Glutamatergic neuron (in vitro differentiated cells): ENCODE results near the gene MED19. TPM values are rescaled to one million over a fixed set of nuclear protein-coding genes. Genes with fewer than 3 reads are reported as not detected.
A peak's percentile ranks its signal among the peaks of the same experiment; 100 is the strongest.

Source experiments
- DNase-seq: peaks from one replicate; pipeline ENCODE4 v3.0.0; 2022
- H3K27ac Mint-ChIP-seq: one replicate; pipeline ENCODE4 v1.8.0; 2020; ENCODE audit warnings: mild to moderate bottlenecking, mixed read lengths, inconsistent platforms; ENCODE audit not compliant: unreplicated experiment
- H3K27me3 Mint-ChIP-seq: one replicate; pipeline ENCODE4 v1.8.0; 2020; ENCODE audit warnings: mild to moderate bottlenecking, moderate library complexity, mixed read lengths, inconsistent platforms; ENCODE audit not compliant: unreplicated experiment
- H3K36me3 Mint-ChIP-seq: one replicate; pipeline ENCODE4 v1.8.0; 2020; ENCODE audit warnings: mild to moderate bottlenecking, mixed read lengths, inconsistent platforms; ENCODE audit not compliant: unreplicated experiment
- H3K4me1 Mint-ChIP-seq: one replicate; pipeline ENCODE4 v1.8.0; 2020; ENCODE audit warnings: mild to moderate bottlenecking, low read depth, mixed read lengths, inconsistent platforms; ENCODE audit not compliant: unreplicated experiment
- H3K4me3 Mint-ChIP-seq: one replicate; pipeline ENCODE4 v1.8.0; 2020; ENCODE audit warnings: mild to moderate bottlenecking, mixed read lengths, inconsistent platforms; ENCODE audit not compliant: unreplicated experiment
- H3K9me3 Mint-ChIP-seq: one replicate; pipeline ENCODE4 v1.8.0; 2020; ENCODE audit warnings: mild to moderate bottlenecking, moderate library complexity, mixed read lengths, inconsistent platforms; ENCODE audit not compliant: unreplicated experiment
- long read RNA-seq: library from polyadenylated mRNA; unstranded; transcript quantifications from one replicate; pipeline ENCODE4 v2.0.0, GENCODE V29; 2020; ENCODE audit not compliant: unreplicated experiment
- total RNA-seq: library from RNA; stranded (reverse); fragmentation: NEBNext Ultra II Directional; extraction: Animal tissue kit (Norgen Biotek cat#: 25700); gene quantifications from one replicate; pipeline ENCODE4 v1.2.1, GENCODE V29; 2021; ENCODE audit not compliant: unreplicated experiment
- TF ChIP-seq, protein P1 (sequence below): fragments of 200-600 bp; sonication (generic); IDR thresholded peaks from one replicate; pipeline ENCODE4 v1.5.0; 2021; ENCODE audit not compliant: partially characterized antibody, unreplicated experiment

The MED19 gene, protein sequence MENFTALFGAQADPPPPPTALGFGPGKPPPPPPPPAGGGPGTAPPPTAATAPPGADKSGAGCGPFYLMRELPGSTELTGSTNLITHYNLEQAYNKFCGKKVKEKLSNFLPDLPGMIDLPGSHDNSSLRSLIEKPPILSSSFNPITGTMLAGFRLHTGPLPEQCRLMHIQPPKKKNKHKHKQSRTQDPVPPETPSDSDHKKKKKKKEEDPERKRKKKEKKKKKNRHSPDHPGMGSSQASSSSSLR
- total RNA-seq = 30.9 TPM
- long read RNA-seq, transcript MED19-202 (5 exons, 1,203 nt) = major isoform, 23 of 40 reads
- long read RNA-seq, partial matches to known transcripts = 7 of 40 reads
- long read RNA-seq, other reads (novel, unspliced or antisense) = 4 of 40 reads

DNA sequence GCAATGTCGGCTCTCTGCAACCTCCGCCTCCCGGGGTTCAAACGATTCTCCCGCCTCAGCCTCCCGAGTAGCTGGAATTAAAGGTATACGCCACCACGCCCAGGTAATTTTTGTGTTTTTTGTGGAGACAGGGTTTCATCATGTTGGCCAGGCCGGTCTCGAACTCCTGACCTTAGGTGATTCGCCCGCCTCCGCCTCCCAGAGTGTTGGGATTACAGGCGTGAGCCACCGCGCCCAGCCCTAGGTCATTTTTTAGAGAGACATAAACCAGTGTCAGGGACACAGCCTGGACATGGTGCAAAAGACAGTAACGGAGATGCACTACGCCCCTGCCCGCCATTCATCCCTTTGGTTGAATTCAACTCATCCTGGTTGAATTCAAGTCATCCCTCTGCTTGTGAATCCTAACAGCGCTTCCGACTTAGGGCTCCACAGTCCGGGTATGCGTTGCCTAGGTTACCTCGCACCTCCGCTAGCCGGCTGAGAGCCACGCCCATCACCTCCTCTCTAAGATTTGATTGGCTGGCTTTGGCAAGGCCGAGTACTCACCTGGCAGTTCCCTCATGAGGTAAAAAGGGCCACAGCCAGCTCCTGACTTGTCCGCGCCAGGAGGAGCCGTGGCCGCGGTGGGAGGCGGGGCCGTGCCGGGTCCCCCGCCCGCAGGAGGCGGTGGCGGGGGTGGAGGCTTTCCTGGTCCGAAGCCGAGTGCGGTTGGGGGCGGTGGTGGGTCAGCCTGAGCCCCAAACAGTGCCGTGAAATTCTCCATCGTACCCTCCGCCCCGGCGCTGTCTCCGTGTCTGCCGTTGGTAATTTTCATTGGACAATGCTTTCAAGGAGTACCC, at the start of gene MED19:
TSS of gene MED19 (minus strand) at position 802 of the 842 bp plus-strand sequence. CDS start at position 766, 36 bp downstream.
- Mint-ChIP-seq H3K4me3 (peak within 1 kb of the TSS; percentile 99), H3K27me3 (peaks cover 2% of the 10 kb centered on the region), H3K9me3 (peaks cover 2% of the 10 kb centered on the region), H3K36me3 (no peaks in the 10 kb centered on the region), H3K27ac (peak within 1 kb of the TSS; percentile 95), H3K4me1 (peaks cover 16% of the 10 kb centered on the region)
- TF ChIP-seq, protein P1, sequence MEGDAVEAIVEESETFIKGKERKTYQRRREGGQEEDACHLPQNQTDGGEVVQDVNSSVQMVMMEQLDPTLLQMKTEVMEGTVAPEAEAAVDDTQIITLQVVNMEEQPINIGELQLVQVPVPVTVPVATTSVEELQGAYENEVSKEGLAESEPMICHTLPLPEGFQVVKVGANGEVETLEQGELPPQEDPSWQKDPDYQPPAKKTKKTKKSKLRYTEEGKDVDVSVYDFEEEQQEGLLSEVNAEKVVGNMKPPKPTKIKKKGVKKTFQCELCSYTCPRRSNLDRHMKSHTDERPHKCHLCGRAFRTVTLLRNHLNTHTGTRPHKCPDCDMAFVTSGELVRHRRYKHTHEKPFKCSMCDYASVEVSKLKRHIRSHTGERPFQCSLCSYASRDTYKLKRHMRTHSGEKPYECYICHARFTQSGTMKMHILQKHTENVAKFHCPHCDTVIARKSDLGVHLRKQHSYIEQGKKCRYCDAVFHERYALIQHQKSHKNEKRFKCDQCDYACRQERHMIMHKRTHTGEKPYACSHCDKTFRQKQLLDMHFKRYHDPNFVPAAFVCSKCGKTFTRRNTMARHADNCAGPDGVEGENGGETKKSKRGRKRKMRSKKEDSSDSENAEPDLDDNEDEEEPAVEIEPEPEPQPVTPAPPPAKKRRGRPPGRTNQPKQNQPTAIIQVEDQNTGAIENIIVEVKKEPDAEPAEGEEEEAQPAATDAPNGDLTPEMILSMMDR = no peak
- DNase-seq = peak; percentile 80

DNA sequence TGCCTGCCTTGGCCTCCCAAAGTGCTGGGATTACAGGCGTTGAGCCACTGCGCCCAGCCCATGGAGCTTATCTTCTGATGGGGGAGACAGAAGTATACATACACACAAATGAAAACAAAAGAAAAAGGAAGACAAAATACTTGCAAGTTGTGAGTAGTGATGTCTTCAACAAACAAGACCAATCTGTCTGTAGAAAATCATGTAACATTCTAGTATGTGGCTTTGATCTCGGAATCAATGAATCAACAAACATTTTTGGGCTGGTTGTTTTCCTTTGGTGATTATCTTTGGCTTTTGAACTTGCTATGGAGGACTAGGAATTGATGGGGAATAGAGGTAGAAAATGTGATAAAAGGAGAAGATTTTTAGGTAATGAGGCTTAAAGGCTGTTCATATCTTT, 46.2 kb upstream of the MED19 start:
- no peak overlapping the region for H3K27ac Mint-ChIP-seq
- DNase-seq = no peak
- peaks cover 8% of the 10 kb centered on the region for H3K9me3 Mint-ChIP-seq
- H3K4me3 Mint-ChIP-seq = peak overlapping the region; percentile 13
- TF ChIP-seq, protein P1 = no peak
- H3K27me3 Mint-ChIP-seq = peaks cover 3% of the 10 kb centered on the region
- peaks cover 3% of the 10 kb centered on the region for H3K4me1 Mint-ChIP-seq
- no peaks in the 10 kb centered on the region for H3K36me3 Mint-ChIP-seq

DNA sequence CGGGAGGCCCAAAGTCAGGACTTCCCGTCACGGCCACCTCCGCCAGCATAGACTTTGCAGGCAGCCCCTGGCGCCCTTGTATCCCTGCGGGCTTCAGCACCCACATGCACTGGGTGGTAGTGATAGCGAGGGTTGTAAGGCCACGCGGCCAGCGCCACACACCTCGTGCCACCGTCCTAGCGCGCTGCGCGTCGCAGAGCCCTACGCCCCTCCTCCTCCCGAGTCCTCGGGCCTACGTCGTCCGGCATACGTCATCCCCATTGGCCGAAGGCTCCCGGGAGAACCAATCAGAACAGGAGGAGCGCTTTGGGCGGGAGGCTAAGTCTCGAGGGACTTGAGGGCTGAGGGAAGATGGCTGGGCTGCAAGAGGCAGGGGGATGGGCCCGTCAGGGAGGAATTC, 40.9 kb upstream of the MED19 start:
- H3K4me3 Mint-ChIP-seq = no peak overlapping the region
- peaks cover 3% of the 10 kb centered on the region for H3K9me3 Mint-ChIP-seq
- H3K4me1 Mint-ChIP-seq = peaks cover 2% of the 10 kb centered on the region
- TF ChIP-seq, protein P1 = no peak
- DNase-seq = no peak
- no peak overlapping the region for H3K27ac Mint-ChIP-seq
- H3K27me3 Mint-ChIP-seq = peaks cover 5% of the 10 kb centered on the region
- no peaks in the 10 kb centered on the region for H3K36me3 Mint-ChIP-seq

DNA sequence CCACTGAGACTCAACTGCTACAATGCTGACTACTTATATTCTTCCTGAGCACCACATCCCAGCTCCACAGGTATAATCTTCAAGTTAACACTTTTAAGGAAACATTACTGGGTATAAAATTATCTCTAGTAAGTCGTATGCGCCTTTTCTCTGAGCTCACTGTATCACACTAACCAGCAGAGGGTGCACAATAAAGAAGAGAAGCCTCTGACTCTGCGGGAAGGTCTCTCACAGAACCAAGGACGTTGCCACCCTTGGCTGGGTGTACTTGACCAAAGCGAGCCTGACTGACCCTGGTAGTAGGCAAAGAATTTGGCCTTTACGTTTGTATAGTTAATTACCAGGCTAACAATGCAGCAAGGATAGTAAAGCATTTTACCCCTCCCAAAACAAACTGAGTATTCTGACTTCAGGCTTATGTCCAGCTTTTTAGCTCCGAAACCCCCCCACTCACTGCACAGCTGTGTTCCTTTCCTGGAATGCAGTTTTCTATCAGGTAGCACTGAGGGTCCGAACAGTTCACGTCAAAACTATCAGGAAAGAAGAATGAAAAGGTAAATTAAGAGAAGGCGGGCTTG, 39.8 kb upstream of the MED19 start, which contains the start of gene BTBD18:
TSS of gene BTBD18 (minus strand) at position 144 of the 578 bp plus-strand sequence. CDS start 631 bp downstream, outside the sequence.
- H3K9me3 Mint-ChIP-seq = peaks cover 3% of the 10 kb centered on the region
- TF ChIP-seq, protein P1 = peak; percentile 51
- no peak for DNase-seq
- peak within 1 kb of the TSS; percentile 43 for H3K4me3 Mint-ChIP-seq
- peaks cover 3% of the 10 kb centered on the region for H3K4me1 Mint-ChIP-seq
- no peak within 1 kb of the TSS for H3K27ac Mint-ChIP-seq
- no peaks in the 10 kb centered on the region for H3K36me3 Mint-ChIP-seq
- H3K27me3 Mint-ChIP-seq = peaks cover 5% of the 10 kb centered on the region
